SHP77 treated with DMSO at 0.1 percent for 48 hours (cell line): ENCODE results near the gene PHC1.

ENCODE experiments used
- DNase-seq: peaks from one replicate; lab custom pipeline; 2025; lab: John Stamatoyannopoulos, UW

PHC1 gene

DNA sequence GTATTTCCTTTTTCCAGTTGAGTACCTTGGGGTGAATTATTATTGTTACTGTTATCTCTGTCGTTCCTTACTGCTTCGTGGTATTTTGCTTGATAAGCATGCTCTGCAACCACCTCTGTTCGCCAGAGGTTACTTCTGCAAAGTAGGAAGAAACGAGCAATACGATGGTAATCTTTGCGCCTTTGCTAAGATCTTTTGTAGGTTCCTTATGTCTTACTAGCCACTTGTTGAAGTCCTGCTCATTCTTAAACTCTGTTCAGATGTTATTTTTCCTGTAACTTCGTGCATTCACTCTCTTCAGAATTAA is 35.9 kb downstream of the PHC1 start:
- DNase-seq, result no peak

DNA sequence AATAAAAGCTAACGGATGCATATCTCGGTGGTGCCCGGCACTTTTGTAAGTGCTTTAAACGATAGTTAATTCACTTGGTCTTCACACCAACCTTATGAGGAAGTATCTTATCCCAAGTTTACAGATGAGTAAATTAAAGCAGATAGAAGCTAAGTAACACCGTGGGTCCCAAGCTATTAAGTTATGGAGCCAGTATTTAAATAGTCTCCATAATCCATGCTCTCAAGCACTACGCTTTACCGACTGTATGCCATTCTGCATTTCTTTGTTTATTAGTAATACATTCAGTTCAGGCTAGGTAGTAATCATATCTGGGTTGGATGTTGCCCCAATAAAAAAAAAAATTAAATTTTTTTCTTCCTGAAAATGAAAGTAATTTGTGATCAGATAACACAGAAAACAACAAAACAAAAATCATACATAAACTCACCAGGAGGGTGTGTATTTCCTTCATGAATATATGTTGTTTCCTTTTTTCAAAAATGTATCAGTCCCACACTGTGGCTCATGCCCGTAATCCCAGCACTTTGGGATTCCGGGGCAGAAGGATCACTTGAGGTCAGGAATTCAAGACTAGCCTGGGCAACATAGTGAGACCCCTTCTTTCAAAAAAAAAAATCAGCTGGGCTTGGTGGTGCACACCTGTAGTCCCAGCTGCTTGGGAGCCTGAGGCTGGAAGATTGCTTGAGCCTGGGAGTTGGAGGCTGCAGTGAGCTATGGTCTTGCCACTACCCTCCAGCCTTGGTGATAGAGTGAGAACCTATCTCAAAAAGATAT is 36.6 kb downstream of the PHC1 start:
- DNase-seq, result no peak

DNA sequence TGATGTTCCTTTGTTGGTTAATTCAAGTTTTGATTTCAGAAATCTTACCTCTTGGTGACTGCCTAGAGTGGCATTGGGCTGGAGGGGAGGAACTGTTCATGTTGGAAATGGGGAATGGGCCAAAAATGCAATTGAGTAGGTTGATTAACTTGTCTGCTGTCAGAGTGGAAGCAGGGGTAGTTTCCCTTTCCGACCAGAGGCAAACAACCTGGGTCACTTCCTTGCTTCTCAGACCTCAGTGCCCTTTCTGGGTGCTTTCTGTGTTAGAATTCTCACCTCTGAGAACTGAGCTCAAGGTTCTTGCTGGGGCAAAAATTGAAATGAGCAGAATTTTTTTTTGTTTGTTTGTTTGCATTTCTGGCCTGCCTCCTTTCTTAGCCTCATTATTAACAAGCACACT is 37.4 kb downstream of the PHC1 start:
- DNase-seq, result no peak

DNA sequence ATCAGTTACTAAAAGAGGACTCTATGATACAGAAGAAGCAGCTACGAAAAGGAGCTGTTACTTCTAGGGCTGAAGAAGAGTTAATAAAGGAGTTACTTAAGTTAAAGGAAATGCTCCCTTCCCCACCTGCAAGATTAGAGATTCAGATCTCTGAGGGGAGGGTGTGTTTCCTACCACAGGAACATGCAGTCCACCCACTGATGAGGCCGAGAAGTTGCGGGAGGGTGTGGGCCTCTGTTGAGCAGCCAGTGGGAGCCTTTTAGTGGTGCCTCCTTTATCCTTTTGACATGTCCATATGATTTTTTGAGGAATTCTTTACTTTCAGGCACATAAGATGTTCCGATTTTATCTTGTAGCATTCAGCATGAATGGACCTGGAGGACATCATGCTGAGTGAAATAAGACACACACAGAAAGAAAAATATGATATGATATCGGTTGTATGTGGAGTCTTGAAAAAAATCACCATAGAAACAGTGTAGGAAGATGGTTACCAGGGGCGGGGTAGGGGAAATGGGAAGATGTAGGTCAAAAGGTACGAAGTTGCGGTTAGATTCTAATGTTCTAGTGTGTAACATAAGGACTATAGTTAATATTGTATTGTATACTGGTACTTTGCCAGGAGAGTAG is 39.6 kb downstream of the PHC1 start:
- DNase-seq, result no peak

DNA sequence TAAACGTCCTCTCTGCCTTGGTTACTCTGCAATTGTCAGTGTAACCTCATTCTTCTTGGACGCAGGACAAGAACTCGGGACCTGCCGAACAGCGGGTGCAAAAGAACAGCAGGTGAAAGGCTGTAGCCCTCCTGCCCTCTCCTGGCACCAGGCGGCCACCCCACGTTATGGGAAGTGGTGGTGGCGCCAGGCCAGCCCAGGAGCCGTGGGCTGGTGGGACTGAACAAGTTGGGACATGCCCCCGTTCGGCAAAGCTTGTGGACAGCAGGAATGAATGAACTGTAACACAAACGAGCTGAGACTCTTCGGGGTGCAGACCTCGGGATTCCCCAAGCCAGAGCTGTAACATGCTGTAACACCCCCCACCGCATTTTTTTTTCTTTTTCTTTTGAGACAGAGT is 41.8 kb downstream of the PHC1 start:
- DNase-seq, result no peak

DNA sequence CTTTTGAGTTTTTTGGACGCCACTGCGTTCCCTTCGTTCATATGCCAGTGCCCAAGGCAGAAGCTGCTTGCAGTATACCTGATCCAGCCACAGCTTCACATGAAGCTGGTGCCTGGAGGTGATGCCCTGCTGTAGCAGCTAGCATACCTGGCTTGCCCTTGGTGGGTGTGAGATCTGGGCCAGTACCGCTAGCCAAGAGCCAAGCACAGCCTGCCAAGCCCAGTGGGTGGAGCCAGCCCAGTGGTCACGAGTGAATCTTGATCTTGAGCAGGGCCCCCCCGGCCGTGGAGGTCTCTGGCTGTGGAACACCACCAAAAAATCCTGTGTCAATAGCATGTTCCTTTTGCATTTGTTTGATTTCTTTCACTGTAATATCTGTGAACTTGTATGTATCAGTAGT is 42.5 kb downstream of the PHC1 start:
- no peak for DNase-seq

DNA sequence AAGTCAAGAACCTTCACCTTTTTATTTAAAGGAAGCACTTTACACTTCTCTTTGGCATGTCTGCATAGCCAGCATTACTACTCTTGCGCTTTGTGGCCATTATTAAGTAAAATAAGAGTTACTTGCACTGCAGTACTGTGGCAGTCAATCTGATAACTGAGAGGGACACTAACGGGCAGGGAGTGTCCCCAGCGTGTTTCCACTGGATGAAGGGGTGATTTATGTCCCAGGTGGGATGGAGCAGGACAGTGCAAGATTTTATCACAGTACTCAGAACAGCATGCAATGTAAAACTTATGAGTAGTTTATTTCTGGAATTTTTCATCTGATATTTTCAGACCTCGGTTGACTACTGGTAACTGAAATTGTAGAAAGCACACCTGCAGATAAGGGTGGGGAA is 43.3 kb downstream of the PHC1 start:
- DNase-seq, result no peak

DNA sequence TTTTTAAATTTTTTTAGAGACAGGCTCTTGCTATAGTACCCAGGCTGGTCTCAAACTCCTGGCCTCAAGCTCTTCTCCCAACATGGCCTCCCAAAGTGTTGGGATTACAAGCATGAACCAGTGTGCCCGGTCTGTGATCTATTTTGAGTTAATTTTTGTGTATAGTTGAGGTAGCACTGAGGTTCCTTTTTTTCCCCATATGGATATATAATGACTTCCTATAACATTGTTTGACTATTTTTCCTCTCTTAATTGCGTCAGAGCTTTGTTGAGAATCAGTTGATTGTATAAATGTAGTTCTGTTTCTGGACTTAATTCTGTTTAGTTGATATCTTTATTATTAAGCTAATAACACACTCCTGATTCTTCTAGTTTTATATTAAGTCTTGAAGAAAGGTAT is 43.8 kb downstream of the PHC1 start:
- DNase-seq, result no peak

DNA sequence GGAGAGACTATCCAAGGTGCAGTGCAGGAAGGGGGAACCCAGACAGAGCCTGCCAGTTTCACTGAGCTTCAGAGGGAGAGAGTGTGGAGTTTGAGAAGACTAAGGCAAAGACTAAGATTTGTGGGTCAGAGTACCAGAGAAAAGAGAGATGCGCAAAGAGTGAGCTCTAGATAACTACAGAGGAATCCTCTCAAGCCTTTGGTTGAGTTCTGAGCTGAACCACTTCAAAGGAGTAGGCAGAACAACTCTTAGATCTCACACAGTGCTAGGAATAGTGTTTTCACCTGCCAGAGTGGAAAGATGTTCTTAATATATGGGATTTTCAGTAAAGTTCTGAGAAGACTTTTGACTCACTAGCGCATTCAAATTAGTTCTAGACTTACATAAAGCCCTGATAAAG is 45.9 kb downstream of the PHC1 start:
- no peak for DNase-seq

DNA sequence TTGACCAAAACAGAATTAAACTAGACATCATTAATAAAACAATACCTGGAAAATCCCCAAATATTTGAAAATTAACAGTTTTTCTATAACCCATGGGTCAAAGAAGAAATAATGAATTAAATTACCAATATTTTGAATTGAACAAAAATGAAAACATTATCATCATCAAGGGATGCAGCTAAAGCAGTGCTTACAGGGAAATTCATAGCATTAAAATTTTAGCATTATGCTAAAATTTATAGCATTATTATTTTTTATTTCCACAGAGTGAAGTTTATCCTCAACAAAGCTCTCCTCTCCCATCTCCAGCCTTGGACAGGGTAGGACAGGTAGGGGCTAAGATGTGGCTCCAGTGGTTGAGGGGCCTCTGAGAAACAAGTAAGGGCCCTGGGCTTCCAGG is 54.5 kb downstream of the PHC1 start:
- DNase-seq, result no peak

DNA sequence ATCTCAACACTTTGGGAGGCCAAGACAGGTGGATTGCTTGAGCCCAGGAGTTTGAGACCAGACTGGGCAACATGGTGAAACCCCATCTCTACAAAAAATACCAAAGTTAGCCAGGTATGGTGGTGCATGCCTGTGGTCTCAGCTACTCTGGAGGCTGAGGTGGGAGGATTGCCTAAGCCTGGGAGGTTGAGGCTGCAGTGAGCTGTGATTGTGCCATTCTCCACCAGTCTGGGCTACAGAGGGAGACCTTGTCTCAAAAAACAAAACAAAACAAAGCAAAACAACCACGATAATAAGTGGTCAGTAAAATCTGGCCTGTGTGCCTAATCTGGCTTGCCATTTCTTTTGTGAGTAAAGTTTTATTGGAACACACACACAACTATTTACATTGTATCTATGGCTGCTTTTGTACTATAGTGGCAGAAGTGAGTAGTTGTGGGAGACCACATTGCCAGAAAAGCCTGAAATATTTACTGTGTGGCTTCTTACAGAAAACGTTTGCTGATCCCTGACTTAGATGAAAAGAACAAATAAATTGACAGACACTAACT is 55.6 kb downstream of the PHC1 start:
- DNase-seq, result no peak

DNA sequence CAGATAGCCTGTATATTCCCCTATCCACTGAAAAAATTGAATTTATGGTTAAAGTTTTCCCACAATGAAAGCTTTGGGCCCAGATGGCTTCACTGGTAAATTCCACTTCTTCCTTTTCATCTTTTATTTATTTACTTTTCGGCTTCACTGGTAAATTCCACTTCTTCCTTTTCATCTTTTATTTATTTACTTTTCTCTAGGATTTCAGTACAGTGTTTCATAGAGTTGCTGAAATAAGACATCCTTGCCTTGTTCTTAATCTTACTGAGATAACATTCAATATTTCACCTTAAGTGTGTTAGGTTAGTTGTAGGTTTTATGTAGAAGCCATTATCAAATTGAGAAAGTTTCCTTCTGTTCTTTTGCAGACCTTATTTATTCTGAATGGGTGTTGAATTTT is 56.1 kb downstream of the PHC1 start:
- DNase-seq, result no peak

DNA sequence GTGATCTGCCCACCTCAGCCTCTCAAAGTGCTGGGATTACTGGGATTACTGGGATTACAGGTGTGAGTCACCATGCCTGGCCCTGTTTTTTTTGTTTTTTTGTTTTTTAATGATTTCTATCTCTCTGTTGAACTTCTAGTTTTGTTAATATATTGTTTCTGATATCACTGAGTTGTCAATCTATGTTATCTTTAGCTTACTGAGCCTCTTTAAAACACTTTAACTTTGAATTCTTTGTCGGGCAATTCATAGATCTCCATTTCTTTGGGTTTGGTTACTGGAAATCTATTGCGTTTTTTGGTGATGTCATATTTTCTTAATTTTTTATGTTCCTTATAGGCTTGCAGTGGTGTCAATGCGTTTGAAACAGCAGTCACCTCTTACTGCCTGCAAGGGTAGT is 65.8 kb downstream of the PHC1 start:
- no peak for DNase-seq

DNA sequence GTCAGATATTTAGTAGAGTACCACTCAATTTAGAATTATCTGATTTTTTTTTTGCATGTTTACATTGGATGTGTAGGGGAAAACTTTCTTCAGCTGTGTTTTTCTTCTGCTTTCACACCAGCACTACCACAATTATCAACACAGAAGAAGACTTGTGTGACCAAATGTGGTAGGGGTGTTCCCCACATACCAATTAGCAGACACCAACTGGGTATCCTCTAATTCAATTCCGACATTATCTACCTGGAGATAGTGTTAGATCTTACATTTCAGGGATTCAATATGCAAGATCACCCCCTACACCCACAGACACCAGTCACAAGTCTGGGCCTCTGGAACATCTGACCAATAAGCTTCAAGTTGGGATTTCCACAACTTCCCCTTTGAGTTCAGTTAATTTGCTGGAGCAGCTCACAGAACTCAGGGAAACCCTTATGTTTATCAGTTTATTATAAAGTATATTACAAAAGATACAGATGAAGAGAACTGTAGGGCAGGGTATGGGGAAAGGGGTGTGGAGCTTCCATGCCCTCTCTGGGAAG is 71.0 kb downstream of the PHC1 start:
- DNase-seq, result no peak

DNA sequence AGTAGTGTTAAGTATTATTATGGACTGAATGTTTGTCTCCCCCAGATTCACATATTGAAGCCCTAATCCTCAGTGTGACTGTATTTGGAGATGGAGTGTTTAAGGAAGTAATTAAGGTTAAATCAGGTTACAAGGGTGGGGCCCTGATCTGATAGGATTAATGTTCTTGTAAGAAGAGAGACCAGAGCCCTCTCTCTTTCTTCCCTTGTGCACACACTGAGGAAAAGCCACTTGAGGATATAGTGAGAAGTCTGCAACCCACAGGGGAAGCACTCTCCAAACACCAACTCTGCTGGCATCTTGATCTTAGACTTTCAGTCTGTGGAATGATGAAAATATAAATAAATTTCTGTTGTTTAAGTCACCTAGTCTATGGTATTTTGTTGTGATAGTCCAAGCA is 72.9 kb downstream of the PHC1 start:
- DNase-seq, result no peak

DNA sequence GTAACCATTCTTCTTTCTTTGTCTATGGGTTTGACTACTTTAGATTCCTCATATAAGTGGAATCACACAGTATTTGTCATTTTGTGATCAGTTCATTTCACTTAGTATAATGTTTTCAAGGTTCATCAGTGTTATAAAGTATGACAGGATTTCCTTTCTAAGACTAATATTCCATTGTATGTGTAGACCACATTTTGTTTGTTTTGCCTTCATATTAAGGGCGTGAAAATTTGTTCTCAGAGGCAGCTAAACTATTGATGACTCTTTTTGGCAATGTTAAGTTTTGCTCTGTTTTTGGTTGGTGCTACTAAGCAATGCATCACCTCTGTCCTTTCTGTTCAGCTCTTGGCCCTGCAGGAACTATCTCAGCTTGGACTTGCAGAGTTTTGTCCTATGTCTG is 73.4 kb downstream of the PHC1 start:
- no peak for DNase-seq

DNA sequence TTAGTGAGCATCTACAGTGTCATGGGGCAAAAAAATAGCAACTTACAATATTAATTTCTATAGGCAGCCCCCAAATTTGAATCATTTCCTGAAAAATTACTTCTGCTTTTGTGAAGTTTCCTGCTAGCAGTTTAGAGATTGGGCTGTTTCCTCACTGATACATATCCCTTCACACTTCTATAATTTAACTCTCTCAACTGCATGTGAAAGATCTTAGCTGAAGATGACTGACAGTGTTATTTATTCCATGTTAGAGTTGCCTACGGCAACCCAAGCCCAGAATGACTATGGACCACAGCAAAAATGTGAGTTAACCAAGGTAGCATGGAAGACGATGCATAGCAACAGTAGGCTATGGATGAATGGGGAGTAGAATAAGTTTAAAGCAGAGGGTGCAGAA is 75.1 kb downstream of the PHC1 start, which contains the start of gene KLRG1:
Gene KLRG1 (plus strand): TSS at position 134 of the 400 bp plus-strand sequence. CDS start 90 bp downstream, at position 224.
- no peak for DNase-seq
